Colonic mucosa (tissue), 4 donors: ENCODE results near the gene SCAI. TPM values are rescaled to one million over a fixed set of nuclear protein-coding genes. Genes with fewer than 3 reads are reported as not detected.
"Not testable (repeated sequence)": the region's sequence is repeated elsewhere in the genome, so short reads cannot be mapped to it uniquely, and the experiment has no call there.

Experiments
- DNase-seq: peaks from one replicate; pipeline ENCODE4 v3.0.0-alpha.2; 2020
- H3K27ac ChIP-seq: fragments of 200-600 bp; one replicate; pipeline ENCODE4 v1.8.0; 2021
- H3K27me3 ChIP-seq: fragments of 200-600 bp; one replicate; pipeline ENCODE4 v1.8.0; 2021
- H3K36me3 ChIP-seq: fragments of 200-600 bp; one replicate; pipeline ENCODE4 v1.8.0; 2021
- H3K4me1 ChIP-seq: fragments of 200-600 bp; one replicate; pipeline ENCODE4 v1.8.0; 2021; ENCODE audit warnings: mild to moderate bottlenecking
- H3K4me3 ChIP-seq: fragments of 200-600 bp; one replicate; pipeline ENCODE4 v1.8.0; 2021
- H3K9ac ChIP-seq, 2 donors: one replicate each; pipeline ENCODE4 v1.7.0; 2013; ENCODE audit warnings: control low read depth in 2 of 2, low read depth in 2 of 2, low read length in 2 of 2
- H3K9me3 ChIP-seq: fragments of 200-600 bp; one replicate; pipeline ENCODE4 v1.8.0; 2021
- CTCF ChIP-seq: fragments of 200-600 bp; IDR thresholded peaks from one replicate; pipeline ENCODE4 v1.8.0; 2022; ENCODE audit warnings: antibody characterized with exemption, mild to moderate bottlenecking
- intact Hi-C: fragments of 100-400 bp; cut with DNase I; formaldehyde crosslinking; loops from one replicate; pipeline ENCODE4 v1.14.1; 2022
- total RNA-seq, 2 donors: library from RNA; stranded (reverse); fragmentation: NEBNext Ultra II Directional in 1 of 2; extraction: Animal tissue kit (Norgen Biotek cat#: 25700) in 1 of 2; gene quantifications; one replicate each; pipeline ENCODE4 v1.2.1, GENCODE V29; 2021
- donor health status: healthy.
- donor health status: DM: no; HTN: no; CAD: no.
- donor health status: DM: no; HTN: no; CAD: no.

The SCAI gene
- total RNA-seq, 2 donors from 2014 or later: 6.7 to 8.3 TPM

GRCh38 chr9:125172031-125172755 lies 28.9 kb upstream of the SCAI start:
- no peaks in the 10 kb centered on the region for H3K9me3 ChIP-seq
- no peaks in the 10 kb centered on the region for H3K36me3 ChIP-seq
- H3K27me3 ChIP-seq: no peaks in the 10 kb centered on the region
- intact Hi-C loops: no loop called here
- H3K4me3 ChIP-seq: no peak overlapping the region
- TF ChIP-seq CTCF: no peak
- no peak overlapping the region for H3K27ac ChIP-seq
- no peak for DNase-seq
- H3K9ac ChIP-seq: no peak overlapping the region
- H3K4me1 ChIP-seq: no peaks in the 10 kb centered on the region

- no peak for TF ChIP-seq CTCF
- no peak for DNase-seq
- Histone ChIP-seq H3K27ac (no peak overlapping the region), H3K36me3 (no peaks in the 10 kb centered on the region), H3K27me3 (no peaks in the 10 kb centered on the region), H3K9ac (no peak overlapping the region), H3K4me1 (no peaks in the 10 kb centered on the region), H3K4me3 (no peak overlapping the region), H3K9me3 (no peaks in the 10 kb centered on the region)
- intact Hi-C loops: no loop called here
These were observed 26.6 kb upstream of the SCAI start for GRCh38 chr9:125169895-125170294.

- no peak overlapping the region for H3K27ac ChIP-seq
These were observed 23.4 kb upstream of the SCAI start for GRCh38 chr9:125166762-125167161.

GRCh38 chr9:125162891-125163290 lies 19.6 kb upstream of the SCAI start:
- H3K4me3 ChIP-seq, intact Hi-C loops, H3K27ac ChIP-seq, H3K9ac ChIP-seq, H3K4me1 ChIP-seq, DNase-seq, H3K9me3 ChIP-seq, H3K27me3 ChIP-seq, H3K36me3 ChIP-seq: not testable (repeated sequence)

More at GRCh38 chr9:125166762-125167161, 23.4 kb upstream of the SCAI start:
- Histone ChIP-seq H3K4me1 (no peaks in the 10 kb centered on the region), H3K9ac (no peak overlapping the region), H3K36me3 (no peaks in the 10 kb centered on the region), H3K27me3 (no peaks in the 10 kb centered on the region), H3K4me3 (no peak overlapping the region), H3K9me3 (no peaks in the 10 kb centered on the region)
- intact Hi-C loops: no loop called here
- DNase-seq: no peak
- no peak for TF ChIP-seq CTCF

- H3K36me3 ChIP-seq: no peaks in the 10 kb centered on the region
- no peaks in the 10 kb centered on the region for H3K9me3 ChIP-seq
- H3K27ac ChIP-seq: no peak overlapping the region
- H3K4me3 ChIP-seq: no peak overlapping the region
- intact Hi-C loops: no loop called here
- TF ChIP-seq CTCF: no peak
- DNase-seq: no peak
- no peak overlapping the region for H3K9ac ChIP-seq
- H3K27me3 ChIP-seq: no peaks in the 10 kb centered on the region
- peaks cover 7% of the 10 kb centered on the region for H3K4me1 ChIP-seq
These were observed 18.1 kb upstream of the SCAI start for GRCh38 chr9:125161284-125161918.

- DNase-seq: no peak
- intact Hi-C loops: no loop called here
- TF ChIP-seq CTCF: no peak
- no peak overlapping the region for H3K27ac ChIP-seq
- H3K4me3 ChIP-seq: no peak overlapping the region
- H3K4me1 ChIP-seq: peaks cover 7% of the 10 kb centered on the region
- no peaks in the 10 kb centered on the region for H3K9me3 ChIP-seq
- H3K36me3 ChIP-seq: no peaks in the 10 kb centered on the region
- no peaks in the 10 kb centered on the region for H3K27me3 ChIP-seq
- no peak overlapping the region for H3K9ac ChIP-seq
These were observed 17.4 kb upstream of the SCAI start for GRCh38 chr9:125160750-125161149.
